Peyer's patch (tissue), 4 donors: ENCODE results near the gene SEBOX. TPM values are rescaled to one million over a fixed set of nuclear protein-coding genes. Genes with fewer than 3 reads are reported as not detected.

Experiments
- DNase-seq, 3 donors: peaks; one replicate each; pipeline ENCODE4 v3.0.0-alpha.2; 2017 to 2019
- H3K27ac ChIP-seq, 4 donors: fragments of 200-600 bp; sonication (generic); one replicate each; pipeline ENCODE4 v1.5.1; 2016 to 2019
- H3K27me3 ChIP-seq, 2 donors: fragments of 200-600 bp; sonication (generic); one replicate each; pipeline ENCODE4 v1.5.1; 2019
- H3K36me3 ChIP-seq, 3 donors: fragments of 200-600 bp; sonication (generic); one replicate each; pipeline ENCODE4 v1.5.1; 2016 to 2019
- H3K4me1 ChIP-seq, 4 donors: fragments of 200-600 bp; sonication (generic); one replicate each; pipeline ENCODE4 v1.5.1; 2016 to 2019
- H3K4me3 ChIP-seq, 4 donors: fragments of 200-600 bp; sonication (generic); 1 replicate in 3 of 4; 2 replicates in 1 of 4; pipeline ENCODE4 v1.5.1; 2016 to 2019; ENCODE audit warnings: mild to moderate bottlenecking in 1 of 4
- H3K9me3 ChIP-seq, 4 donors: fragments of 200-600 bp; sonication (generic); one replicate each; pipeline ENCODE4 v1.5.1; 2016 to 2019; ENCODE audit warnings: mild to moderate bottlenecking in 1 of 4
- POLR2A ChIP-seq, 2 donors: fragments of 450-650 bp; IDR thresholded peaks; one replicate each; pipeline ENCODE4 v1.5.1; 2017; ENCODE audit warnings: antibody characterized with exemption in 2 of 2, mild to moderate bottlenecking in 2 of 2, moderate library complexity in 2 of 2
- total RNA-seq, 4 donors: library from RNA; depleted of rRNA; stranded (reverse); fragments of >200 nt; gene quantifications; one replicate each; pipeline ENCODE4 v1.1.0, GENCODE V29; 2016
- TF ChIP-seq, protein P1 (sequence below), 6 experiments: fragments of 450-650 bp in 4 of 6; fragments of 200-600 bp in 2 of 6; sonication (generic) in 1 of 6; IDR thresholded peaks; one replicate each; pipeline ENCODE4 v1.5.1; 2017 to 2019; ENCODE audit warnings: antibody characterized with exemption in 6 of 6, mild to moderate bottlenecking in 3 of 6, moderate library complexity in 1 of 6

Gene SEBOX
- total RNA-seq, 4 donors from 2014 or later = not detected

DNA sequence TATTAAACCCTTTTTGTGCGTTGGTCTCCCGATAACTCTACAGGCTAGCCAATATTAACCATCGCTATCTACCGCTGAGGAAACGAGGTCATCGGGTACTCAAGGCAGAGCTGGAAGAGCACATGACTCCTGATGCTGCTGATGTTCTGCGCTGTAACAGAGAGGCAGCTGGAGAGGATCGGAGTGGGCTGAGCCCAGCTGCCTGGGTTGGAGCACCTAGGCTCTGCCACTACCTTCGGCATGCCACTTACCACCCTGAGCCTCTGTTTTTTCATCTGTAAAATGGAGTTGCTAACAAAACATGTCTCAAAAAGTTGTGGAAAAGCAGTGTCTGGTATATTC lies 41.4 kb upstream of the SEBOX start:
- Histone ChIP-seq H3K9me3 (no peaks in the 10 kb centered on the region), H3K27me3 (no peaks in the 10 kb centered on the region), H3K27ac (peak overlapping the region in 1 of 4 donors; percentile 48), H3K36me3 (no peaks in the 10 kb centered on the region), H3K4me3 (peak overlapping the region; percentile 45 to 93 (median 70)), H3K4me1 (peaks cover 0 to 18% (median 2%) of the 10 kb centered on the region in 4 donors)
- no peak for DNase-seq
- TF ChIP-seq, protein P1, sequence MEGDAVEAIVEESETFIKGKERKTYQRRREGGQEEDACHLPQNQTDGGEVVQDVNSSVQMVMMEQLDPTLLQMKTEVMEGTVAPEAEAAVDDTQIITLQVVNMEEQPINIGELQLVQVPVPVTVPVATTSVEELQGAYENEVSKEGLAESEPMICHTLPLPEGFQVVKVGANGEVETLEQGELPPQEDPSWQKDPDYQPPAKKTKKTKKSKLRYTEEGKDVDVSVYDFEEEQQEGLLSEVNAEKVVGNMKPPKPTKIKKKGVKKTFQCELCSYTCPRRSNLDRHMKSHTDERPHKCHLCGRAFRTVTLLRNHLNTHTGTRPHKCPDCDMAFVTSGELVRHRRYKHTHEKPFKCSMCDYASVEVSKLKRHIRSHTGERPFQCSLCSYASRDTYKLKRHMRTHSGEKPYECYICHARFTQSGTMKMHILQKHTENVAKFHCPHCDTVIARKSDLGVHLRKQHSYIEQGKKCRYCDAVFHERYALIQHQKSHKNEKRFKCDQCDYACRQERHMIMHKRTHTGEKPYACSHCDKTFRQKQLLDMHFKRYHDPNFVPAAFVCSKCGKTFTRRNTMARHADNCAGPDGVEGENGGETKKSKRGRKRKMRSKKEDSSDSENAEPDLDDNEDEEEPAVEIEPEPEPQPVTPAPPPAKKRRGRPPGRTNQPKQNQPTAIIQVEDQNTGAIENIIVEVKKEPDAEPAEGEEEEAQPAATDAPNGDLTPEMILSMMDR (IDR thresholded peaks at IDR 0.05) = no peak
- TF ChIP-seq POLR2A (IDR thresholded peaks at IDR 0.05) = no peak

DNA sequence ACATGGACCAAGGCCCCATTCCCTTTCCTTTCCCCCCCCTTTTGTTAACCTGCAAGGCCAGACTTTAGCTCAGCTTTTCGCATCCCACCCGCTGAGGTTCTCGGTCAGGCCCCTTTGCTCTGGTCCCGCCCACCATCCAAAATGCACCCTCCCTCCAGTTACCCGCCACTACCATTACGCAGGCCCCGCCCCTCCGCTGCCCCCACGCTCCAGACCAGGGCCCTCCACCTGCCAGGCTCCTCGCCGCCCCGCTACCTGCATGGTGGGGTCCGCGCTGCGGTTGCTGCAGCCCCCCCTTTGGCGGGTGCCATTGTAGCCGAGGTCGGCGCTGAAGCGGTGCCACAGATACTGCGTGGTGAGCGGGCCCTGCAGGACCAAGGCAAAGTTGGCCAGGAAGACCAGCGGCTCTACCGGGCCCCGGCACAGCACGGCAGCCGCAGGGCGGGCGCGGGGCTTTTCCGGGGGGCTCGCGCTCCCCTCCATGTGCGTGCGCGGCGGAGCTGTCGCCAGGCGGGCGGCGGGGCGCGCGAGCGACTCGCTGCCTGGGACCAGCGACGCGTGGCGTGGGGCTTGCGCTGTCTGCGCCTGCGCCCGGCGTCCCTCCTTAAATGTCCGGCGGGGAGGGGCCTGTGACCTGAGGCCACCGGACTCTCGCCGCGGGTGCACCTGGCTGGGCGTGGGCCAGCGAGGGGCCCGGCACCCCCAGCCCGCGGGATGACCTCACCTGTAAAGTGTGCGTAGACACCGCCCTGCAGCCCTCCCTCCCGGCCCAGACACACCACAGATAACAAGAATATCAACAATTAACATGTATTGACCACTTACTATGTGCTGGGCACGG lies 40.9 kb upstream of the SEBOX start, which contains the start of gene SLC46A1:
SLC46A1 (minus strand) TSS at position 581 of the 841 bp plus-strand sequence; CDS start at position 483, 98 bp downstream.
- Histone ChIP-seq H3K27me3 (no peaks in the 10 kb centered on the region), H3K4me1 (peaks cover 0 to 18% (median 2%) of the 10 kb centered on the region in 4 donors), H3K27ac (peak within 1 kb of the TSS; percentile 16 to 79 (median 32)), H3K36me3 (no peaks in the 10 kb centered on the region), H3K9me3 (no peaks in the 10 kb centered on the region), H3K4me3 (peak within 1 kb of the TSS; percentile 45 to 93 (median 70))
- TF ChIP-seq, protein P1 (IDR thresholded peaks at IDR 0.05) = no peak
- TF ChIP-seq POLR2A (IDR thresholded peaks at IDR 0.05) = peak in 1 of 2 donors; percentile 52
- peak; percentile 62 to 74 (median 65) for DNase-seq

DNA sequence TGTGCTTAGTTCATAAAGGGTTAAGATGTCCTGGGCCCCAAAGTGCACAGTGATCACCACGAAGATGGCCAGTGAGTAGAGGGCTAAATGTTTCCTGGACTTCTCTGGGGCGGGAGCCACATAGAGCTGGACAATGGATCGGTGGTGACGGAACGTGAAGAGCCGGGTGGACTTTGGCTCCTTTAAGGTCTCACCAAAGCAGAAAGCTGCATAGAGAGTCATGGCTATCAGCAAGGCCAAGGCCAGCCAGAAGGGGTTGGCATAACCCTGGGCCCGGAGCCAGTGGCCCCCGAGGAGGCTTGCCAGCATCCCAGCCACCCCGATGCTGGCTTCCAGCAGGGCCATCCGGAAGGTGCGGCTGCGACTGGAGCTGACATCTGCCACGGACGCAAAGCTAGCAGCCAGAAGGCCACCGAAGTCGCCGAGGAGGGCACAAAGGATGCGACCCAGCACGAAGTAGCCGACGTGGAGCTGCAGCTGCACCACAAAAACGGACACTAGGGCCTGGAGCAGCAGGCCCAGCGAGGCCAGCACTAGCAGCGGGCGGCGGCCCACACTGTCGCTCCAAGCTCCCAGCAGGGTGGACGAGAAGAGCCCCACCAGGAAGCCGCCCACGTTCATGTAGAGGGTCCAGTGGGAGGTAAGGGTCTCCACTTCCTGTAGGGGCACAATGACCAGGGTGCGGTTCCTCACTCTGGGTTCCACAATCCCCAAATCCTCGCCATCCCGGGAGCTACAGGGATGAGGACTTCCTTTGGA lies 40.0 kb upstream of the SEBOX start:
- H3K36me3 ChIP-seq = no peaks in the 10 kb centered on the region
- H3K4me3 ChIP-seq = peak overlapping the region; percentile 45 to 93 (median 70)
- H3K27ac ChIP-seq = peak overlapping the region in 2 of 4 donors; percentile 25 to 79
- peak in 2 of 3 donors; percentile 55 to 57 for DNase-seq
- no peak for TF ChIP-seq POLR2A (IDR thresholded peaks at IDR 0.05)
- TF ChIP-seq, protein P1 (IDR thresholded peaks at IDR 0.05) = no peak
- peaks cover 0 to 18% (median 2%) of the 10 kb centered on the region in 4 donors for H3K4me1 ChIP-seq
- H3K9me3 ChIP-seq = no peaks in the 10 kb centered on the region
- no peaks in the 10 kb centered on the region for H3K27me3 ChIP-seq

DNA sequence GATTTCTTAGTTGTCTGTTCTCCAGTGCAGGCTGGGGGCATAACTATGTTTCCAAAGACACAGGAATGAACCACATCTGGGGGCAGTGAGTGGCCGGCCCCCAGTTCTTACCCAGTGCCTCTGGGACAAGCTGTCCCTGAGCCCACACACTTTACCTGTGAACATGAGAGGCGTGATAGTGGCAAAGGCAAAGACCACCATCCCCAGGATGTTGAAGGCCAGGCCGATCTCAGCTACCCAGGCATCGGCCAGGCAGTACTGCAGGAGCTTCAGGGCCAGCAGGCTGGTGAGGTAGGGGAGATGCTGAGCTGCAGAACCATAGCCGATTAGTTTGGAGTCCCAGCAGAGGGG lies 39.4 kb upstream of the SEBOX start:
- no peaks in the 10 kb centered on the region for H3K36me3 ChIP-seq
- no peak for DNase-seq
- no peaks in the 10 kb centered on the region for H3K27me3 ChIP-seq
- H3K27ac ChIP-seq = peak overlapping the region in 1 of 4 donors; percentile 25
- no peaks in the 10 kb centered on the region for H3K9me3 ChIP-seq
- peak overlapping the region in 1 of 4 donors; percentile 69 for H3K4me3 ChIP-seq
- TF ChIP-seq POLR2A (IDR thresholded peaks at IDR 0.05) = no peak
- TF ChIP-seq, protein P1 (IDR thresholded peaks at IDR 0.05) = no peak
- peaks cover 0 to 18% (median 2%) of the 10 kb centered on the region in 4 donors for H3K4me1 ChIP-seq

DNA sequence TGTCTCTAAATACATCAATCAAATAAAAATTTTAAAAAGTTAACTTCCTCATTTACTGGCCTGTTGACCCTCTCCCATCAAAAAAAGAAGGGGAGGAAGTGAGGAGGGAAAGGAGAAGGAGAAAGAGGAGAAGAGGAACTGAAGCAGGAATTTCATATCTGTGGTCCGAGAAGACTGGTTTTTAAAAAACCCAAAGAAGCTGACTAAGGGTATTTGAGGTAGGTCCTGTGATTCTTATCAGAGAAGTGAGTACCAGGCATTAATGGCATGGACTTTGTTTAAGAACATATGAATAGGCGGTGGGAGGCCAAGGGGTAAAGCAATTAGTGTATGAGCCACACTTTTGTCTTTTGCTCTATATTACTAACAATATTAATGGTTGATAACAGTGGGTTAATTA lies 39.0 kb upstream of the SEBOX start:
- no peak for DNase-seq
- no peaks in the 10 kb centered on the region for H3K9me3 ChIP-seq
- H3K27me3 ChIP-seq = no peaks in the 10 kb centered on the region
- H3K4me1 ChIP-seq = peaks cover 0 to 18% (median 2%) of the 10 kb centered on the region in 4 donors
- no peaks in the 10 kb centered on the region for H3K36me3 ChIP-seq
- H3K4me3 ChIP-seq = no peak overlapping the region
- TF ChIP-seq, protein P1 (IDR thresholded peaks at IDR 0.05) = no peak
- TF ChIP-seq POLR2A (IDR thresholded peaks at IDR 0.05) = no peak
- peak overlapping the region in 1 of 4 donors; percentile 25 for H3K27ac ChIP-seq
